PFSK-1 (cell line): ENCODE results near the gene ERBB4. TPM values are rescaled to one million over a fixed set of nuclear protein-coding genes. Genes with fewer than 3 reads are reported as not detected.

Source experiments
- FOXP2 ChIP-seq: optimal IDR thresholded peaks from 2 replicates; pipeline ENCODE3; 2011; ENCODE audit warnings: borderline replicate concordance, control low read depth, inconsistent platforms; ENCODE audit not compliant: insufficient read depth; ENCODE audit errors: extremely low read length, extremely low read depth
- POLR2AphosphoS5 ChIP-seq: IDR thresholded peaks from 2 replicates; pipeline ENCODE4 v1.6.1; 2012; ENCODE audit warnings: low read depth, mild to moderate bottlenecking, control low read depth, low read length, moderate library complexity
- REST ChIP-seq, 2 experiments: IDR thresholded peaks; 2 replicates each; pipeline versions ENCODE4 v1.6.1 to v1.8.0; 2011 to 2012; ENCODE audit warnings: low read depth in 2 of 2, low read length in 2 of 2, control low read depth in 1 of 2, inconsistent platforms in 1 of 2, mild to moderate bottlenecking in 1 of 2, moderate library complexity in 1 of 2; ENCODE audit not compliant: insufficient read depth in 1 of 2
- SIN3A ChIP-seq: IDR thresholded peaks from 2 replicates; pipeline ENCODE4 v1.6.1; 2012; ENCODE audit warnings: mild to moderate bottlenecking, low read length, moderate library complexity, borderline replicate concordance; ENCODE audit not compliant: insufficient read depth
- TAF1 ChIP-seq: IDR thresholded peaks from 2 replicates; pipeline ENCODE4 v1.6.1; 2012; ENCODE audit warnings: low read length, control low read depth, borderline replicate concordance; ENCODE audit not compliant: insufficient read depth
- polyA plus RNA-seq: library from polyadenylated mRNA; unstranded; fragments of >200 nt; gene quantifications from one replicate; pipeline ENCODE4 v1.2.1, GENCODE V29; 2012; ENCODE audit warnings: low read depth, missing spikeins; ENCODE audit not compliant: insufficient read length

ERBB4 gene
- polyA plus RNA-seq = not detected

- TF ChIP-seq SIN3A (no peak), FOXP2 (no peak), TAF1 (no peak), REST (IDR thresholded peaks at IDR 0.05; ENCODE audit: insufficient read depth in 1 of 2, low read depth in 2 of 2, low read length in 2 of 2) (no peak), POLR2AphosphoS5 (no peak)
Observed at GRCh38 chr2:212538305-212539071, at the start of gene ERBB4. Gene ERBB4 (minus strand): TSS chr2:212538802. CDS start chr2:212538530, 272 bp downstream.

- TF ChIP-seq TAF1 = no peak
- TF ChIP-seq FOXP2 = no peak
- no peak for TF ChIP-seq SIN3A
- TF ChIP-seq REST (IDR thresholded peaks at IDR 0.05; ENCODE audit: insufficient read depth in 1 of 2, low read depth in 2 of 2, low read length in 2 of 2) = no peak
- TF ChIP-seq POLR2AphosphoS5 = no peak
Observed at GRCh38 chr2:212580117-212580516, 41.5 kb upstream of the ERBB4 start.

GRCh38 chr2:212556296-212556695, 17.7 kb upstream of the ERBB4 start:
- TF ChIP-seq TAF1 = no peak
- no peak for TF ChIP-seq REST (IDR thresholded peaks at IDR 0.05; ENCODE audit: insufficient read depth in 1 of 2, low read depth in 2 of 2, low read length in 2 of 2)

- TF ChIP-seq REST (IDR thresholded peaks at IDR 0.05; ENCODE audit: insufficient read depth in 1 of 2, low read depth in 2 of 2, low read length in 2 of 2) = no peak
- no peak for TF ChIP-seq SIN3A
- no peak for TF ChIP-seq FOXP2
- no peak for TF ChIP-seq POLR2AphosphoS5
- TF ChIP-seq TAF1 = no peak
Observed at GRCh38 chr2:212554233-212554632, 15.6 kb upstream of the ERBB4 start.

- no peak for TF ChIP-seq POLR2AphosphoS5
- TF ChIP-seq FOXP2 = no peak
- TF ChIP-seq TAF1 = no peak
- TF ChIP-seq REST (IDR thresholded peaks at IDR 0.05; ENCODE audit: insufficient read depth in 1 of 2, low read depth in 2 of 2, low read length in 2 of 2) = no peak
- no peak for TF ChIP-seq SIN3A
Observed at GRCh38 chr2:212549941-212550340, 11.3 kb upstream of the ERBB4 start.
